SK-N-SH (cell line): ENCODE data around the gene ITGA4. TPM values are rescaled to one million over a fixed set of nuclear protein-coding genes. Genes with fewer than 3 reads are reported as not detected.
A peak's percentile ranks its signal among the peaks of the same experiment; 100 is the strongest.

Experiments
- CTCF ChIA-PET: fragments of 300-600, 350-600 bp; formaldehyde crosslinking; extraction: SDS; loops from one replicate; lab custom pipeline; 2021; lab: Yijun Ruan, JAX
- POLR2A ChIA-PET: fragments of 350-600 bp; sonication (Branson Sonifier 250); formaldehyde crosslinking; extraction: SDS; loops from one replicate; lab custom pipeline; 2020; ENCODE audit warnings: antibody characterized with exemption, inconsistent platforms; lab: Yijun Ruan, JAX
- DNase-seq: peaks from one replicate; pipeline ENCODE4 v3.0.0; 2012
- H2AFZ ChIP-seq: fragments of 200-600 bp; sonication (generic); 2 replicates; pipeline ENCODE4 v1.8.1; 2016; ENCODE audit warnings: antibody characterized with exemption, mild to moderate bottlenecking, low read depth
- H3F3A ChIP-seq: fragments of 200-600 bp; sonication (generic); replicated peaks from 2 replicates; pipeline ENCODE3; 2016; ENCODE audit warnings: antibody characterized with exemption, mild to moderate bottlenecking; ENCODE audit not compliant: insufficient read depth
- H3K27ac ChIP-seq, 2 experiments: fragments of 200-500 bp in 1 of 2; fragments of 200-600 bp in 1 of 2; sonication (Bioruptor generic) in 1 of 2; sonication (generic), shearing (Covaris generic) in 1 of 2; 2 replicates each; pipeline versions ENCODE4 v1.5.1 to v1.6.1; 2014 to 2016; ENCODE audit warnings: low read depth in 2 of 2, inconsistent platforms in 1 of 2, low read length in 1 of 2, mild to moderate bottlenecking in 1 of 2, mixed read lengths in 1 of 2
- H3K27me3 ChIP-seq: fragments of 200-600 bp; sonication (generic), shearing (Covaris generic); 2 replicates; pipeline ENCODE4 v1.6.1; 2016; ENCODE audit warnings: mixed run types; ENCODE audit not compliant: insufficient read depth
- H3K36me3 ChIP-seq, 2 experiments: fragments of 200-500 bp in 1 of 2; fragments of 200-600 bp in 1 of 2; sonication (Bioruptor generic) in 1 of 2; sonication (generic) in 1 of 2; replicated peaks in 1 of 2; 2 replicates each; pipeline versions ENCODE3 to v1.5.1; 2014 to 2016; ENCODE audit warnings: low read length in 1 of 2, mild to moderate bottlenecking in 1 of 2; ENCODE audit not compliant: insufficient read depth in 2 of 2, control insufficient read depth in 1 of 2
- H3K4me1 ChIP-seq, 2 experiments: fragments of 200-500 bp in 1 of 2; fragments of 200-600 bp in 1 of 2; sonication (Bioruptor generic) in 1 of 2; sonication (generic), shearing (Covaris generic) in 1 of 2; 2 replicates each; pipeline versions ENCODE4 v1.5.1 to v1.6.1; 2014 to 2016; ENCODE audit warnings: low read depth in 1 of 2, low read length in 1 of 2, mixed run types in 1 of 2; ENCODE audit not compliant: insufficient read depth in 2 of 2, control insufficient read depth in 1 of 2
- H3K4me2 ChIP-seq: fragments of 200-600 bp; sonication (generic), shearing (Covaris generic); 2 replicates; pipeline ENCODE4 v1.6.1; 2017; ENCODE audit warnings: mixed run types
- H3K4me3 ChIP-seq, 2 experiments: fragments of 200-500 bp in 1 of 2; fragments of 200-600 bp in 1 of 2; sonication (Bioruptor generic) in 1 of 2; sonication (generic), shearing (Covaris generic) in 1 of 2; 2 replicates each; pipeline versions ENCODE4 v1.5.1 to v1.8.1; 2014 to 2016; ENCODE audit warnings: low read depth in 2 of 2, inconsistent platforms in 1 of 2, low read length in 1 of 2, mild to moderate bottlenecking in 1 of 2, mixed read lengths in 1 of 2, moderate library complexity in 1 of 2
- H3K79me2 ChIP-seq: fragments of 200-600 bp; sonication (generic); 2 replicates; pipeline ENCODE4 v1.8.1; 2017; ENCODE audit warnings: mild to moderate bottlenecking; ENCODE audit not compliant: insufficient read depth
- H3K9ac ChIP-seq: fragments of 200-600 bp; sonication (generic); 2 replicates; pipeline ENCODE4 v1.6.1; 2017; ENCODE audit warnings: mixed run types
- H3K9me2 ChIP-seq: fragments of 200-600 bp; sonication (generic); 2 replicates; pipeline ENCODE4 v1.6.1; 2017; ENCODE audit warnings: mixed run types
- H3K9me3 ChIP-seq: fragments of 200-600 bp; sonication (generic); 2 replicates; pipeline ENCODE4 v1.6.1; 2017; ENCODE audit warnings: mixed run types, mild to moderate bottlenecking, moderate library complexity
- H4K20me1 ChIP-seq: fragments of 200-600 bp; sonication (generic); 2 replicates; pipeline ENCODE4 v1.6.1; 2017; ENCODE audit warnings: mild to moderate bottlenecking, mixed run types; ENCODE audit not compliant: insufficient read depth
- CTCF ChIP-seq: fragments of 200-600 bp; sonication (generic); IDR thresholded peaks from 2 replicates; pipeline ENCODE4 v1.6.1; 2017; ENCODE audit warnings: antibody characterized with exemption, mild to moderate bottlenecking, moderate library complexity
- ELF1 ChIP-seq: IDR thresholded peaks from 2 replicates; pipeline ENCODE4 v1.4.0; 2012
- MXI1 ChIP-seq: IDR thresholded peaks from 2 replicates; pipeline ENCODE4 v1.6.1; 2012; ENCODE audit warnings: mild to moderate bottlenecking, low read depth, low read length, improper control_type of control experiment
- POLR2AphosphoS5 ChIP-seq: IDR thresholded peaks from 2 replicates; pipeline ENCODE4 v1.6.1; 2012; ENCODE audit warnings: low read depth, low read length
- RAD21 ChIP-seq: IDR thresholded peaks from 2 replicates; pipeline ENCODE4 v1.6.1; 2012; ENCODE audit warnings: mild to moderate bottlenecking, low read length
- RFX5 ChIP-seq: IDR thresholded peaks from 2 replicates; pipeline ENCODE4 v1.6.1; 2012; ENCODE audit warnings: mild to moderate bottlenecking, improper control_type of control experiment, low read length
- RXRA ChIP-seq: IDR thresholded peaks from 2 replicates; pipeline ENCODE4 v1.4.0; 2012; ENCODE audit warnings: low read depth, mild to moderate bottlenecking, borderline replicate concordance
- SMC3 ChIP-seq: IDR thresholded peaks from 2 replicates; pipeline ENCODE4 v1.6.1; 2012; ENCODE audit warnings: low read depth, low read length, improper control_type of control experiment
- USF2 ChIP-seq: fragments of 150-350 bp; IDR thresholded peaks from 2 replicates; pipeline ENCODE4 v1.6.1; 2017; ENCODE audit warnings: antibody characterized with exemption, low read length, low read depth, borderline replicate concordance
- WGBS: methylation state at CpG from one replicate; pipeline ENCODE4 v1.1.6; 2017; ENCODE audit warnings: low lambda C conversion rate; 5-methylcytosine and 5-hydroxymethylcytosine counted together
- polyA plus RNA-seq, 3 experiments: library from polyadenylated mRNA; depleted of rRNA; stranded (reverse); fragments of >200 nt; gene quantifications; 2 replicates each; pipeline ENCODE4 v1.2.3, GENCODE V29; 2012

Gene ITGA4
- polyA plus RNA-seq, 1 of the 3 experiments (the other 2 are of a cell fraction) = 10.5 TPM

- no peaks in the 10 kb centered on the region for H3K9me3 ChIP-seq
- CTCF ChIA-PET = interaction anchor here (0.6 to 7.3 kb wide), 51 partner anchors 9 to 1452 kb away, joined by 3 to 213 read pairs (median 5); partner anchors contain the start of gene ITPRID2
These were observed 116.1 kb downstream of the ITGA4 start for GRCh38 chr2:181573140-181573736.

GRCh38 chr2:181574321-181574720 is 117.1 kb downstream of the ITGA4 start:
- Histone ChIP-seq H3K4me3 (no peak overlapping the region), H3F3A (no peaks in the 10 kb centered on the region), H4K20me1 (no peaks in the 10 kb centered on the region), H3K27ac (no peak overlapping the region), H3K9me2 (no peaks in the 10 kb centered on the region), H3K4me2 (no peak overlapping the region), H3K9me3 (no peaks in the 10 kb centered on the region), H3K9ac (no peak overlapping the region), H3K4me1 (peaks cover 0 to 3% of the 10 kb centered on the region in 2 experiments; a peak in 1 of 4 replicates), H3K79me2 (no peaks in the 10 kb centered on the region), H3K36me3 (no peaks in the 10 kb centered on the region), H3K27me3 (no peaks in the 10 kb centered on the region), H2AFZ (no peak overlapping the region)
- no peak for DNase-seq
- 80% methylated on average over 7 of the region's 7 CpGs for WGBS
- CTCF ChIA-PET = interaction anchor here (0.7 to 7.3 kb wide), 18 partner anchors 11 to 1453 kb away, joined by 3 to 213 read pairs (median 6); partner anchors contain the start of gene ITPRID2
- POLR2A ChIA-PET = no interaction called here
- no peak for TF ChIP-seq USF2
- no peak for TF ChIP-seq POLR2AphosphoS5
- no peak for TF ChIP-seq MXI1
- TF ChIP-seq ELF1 = no peak
- TF ChIP-seq RFX5 = no peak

More at GRCh38 chr2:181573140-181573736, 116.1 kb downstream of the ITGA4 start:
- Histone ChIP-seq H3F3A (no peaks in the 10 kb centered on the region), H2AFZ (no peak overlapping the region), H3K4me1 (peaks cover 0 to 3% of the 10 kb centered on the region in 2 experiments; a peak in 1 of 4 replicates), H3K9me2 (no peaks in the 10 kb centered on the region), H3K9ac (no peak overlapping the region), H3K36me3 (no peaks in the 10 kb centered on the region), H3K27ac (no peak overlapping the region), H4K20me1 (no peaks in the 10 kb centered on the region), H3K4me3 (no peak overlapping the region; a peak in 1 of 4 replicates), H3K27me3 (no peaks in the 10 kb centered on the region), H3K79me2 (no peaks in the 10 kb centered on the region), H3K4me2 (no peak overlapping the region)
- WGBS = 30% methylated on average over 4 of the region's 4 CpGs
- no peak for TF ChIP-seq RFX5
- TF ChIP-seq RXRA = no peak
- peak; percentile 77 for TF ChIP-seq SMC3
- peak; percentile 86 for TF ChIP-seq RAD21
- no peak for TF ChIP-seq USF2
- TF ChIP-seq CTCF = peak; percentile 73
- DNase-seq = peak; percentile 26
- POLR2A ChIA-PET = no interaction called here
